NT2/D1 (cell line): ENCODE data around the gene NTM.

Experiments used
- DNase-seq: peaks from one replicate; pipeline ENCODE4 v3.0.0-alpha.2; 2011; ENCODE audit warnings: low read depth, low spot score
- H3K27me3 ChIP-seq: 2 replicates; pipeline ENCODE4 v1.6.0; 2011; ENCODE audit warnings: mild to moderate bottlenecking; ENCODE audit not compliant: insufficient read length, insufficient read depth
- H3K36me3 ChIP-seq: 2 replicates; pipeline ENCODE4 v1.6.1; 2011; ENCODE audit warnings: mild to moderate bottlenecking, low read length, mixed read lengths; ENCODE audit not compliant: insufficient read depth, insufficient read length
- H3K4me1 ChIP-seq: 2 replicates; pipeline ENCODE4 v1.5.1; 2011; ENCODE audit not compliant: insufficient read depth, insufficient read length
- H3K4me3 ChIP-seq: 2 replicates; pipeline ENCODE4 v1.5.1; 2011; ENCODE audit warnings: low read depth; ENCODE audit not compliant: insufficient read length
- H3K9ac ChIP-seq: 2 replicates; pipeline ENCODE4 v1.6.0; 2011; ENCODE audit warnings: low read depth; ENCODE audit not compliant: insufficient read length
- H3K9me3 ChIP-seq: 2 replicates; pipeline ENCODE4 v1.5.1; 2011; ENCODE audit warnings: mild to moderate bottlenecking, low read length; ENCODE audit not compliant: insufficient read depth
- SUZ12 ChIP-seq: IDR thresholded peaks from 2 replicates; pipeline ENCODE4 v1.6.1; 2011; ENCODE audit not compliant: insufficient read length, insufficient read depth; ENCODE audit errors: extremely low read depth
- YY1 ChIP-seq: IDR thresholded peaks from 2 replicates; pipeline ENCODE4 v1.6.1; 2011; ENCODE audit not compliant: insufficient read length, insufficient read depth
- ZNF274 ChIP-seq: IDR thresholded peaks from 2 replicates; pipeline ENCODE4 v1.6.1; 2011; ENCODE audit warnings: mild to moderate bottlenecking, low read depth, low read length

NTM gene

DNA sequence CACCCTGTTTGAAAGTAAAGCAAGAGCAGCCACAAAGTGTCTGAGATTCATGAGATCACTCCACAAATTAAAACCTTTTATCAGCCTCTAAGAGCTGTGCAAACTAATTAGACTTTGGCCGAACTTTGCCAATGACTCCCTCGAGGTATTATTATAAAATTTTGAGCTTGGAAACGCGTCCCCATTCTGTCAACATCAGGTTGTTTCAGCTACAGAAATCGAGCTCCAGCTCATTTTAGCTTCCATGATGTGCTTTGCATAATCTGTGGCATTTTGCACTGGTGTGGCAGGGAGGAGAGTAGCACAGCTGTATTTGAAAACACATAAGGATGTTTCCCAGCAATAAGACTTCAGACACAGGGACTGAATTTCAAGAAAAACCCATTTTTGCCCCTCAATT is 872.2 kb downstream of the NTM start:
- Histone ChIP-seq H3K27me3 (no peaks in the 10 kb centered on the region), H3K36me3 (no peaks in the 10 kb centered on the region), H3K4me1 (peaks cover 2% of the 10 kb centered on the region), H3K9me3 (no peaks in the 10 kb centered on the region), H3K4me3 (no peak overlapping the region), H3K9ac (no peak overlapping the region)
- DNase-seq = no peak
- TF ChIP-seq SUZ12 (no peak), YY1 (no peak), ZNF274 (no peak)

DNA sequence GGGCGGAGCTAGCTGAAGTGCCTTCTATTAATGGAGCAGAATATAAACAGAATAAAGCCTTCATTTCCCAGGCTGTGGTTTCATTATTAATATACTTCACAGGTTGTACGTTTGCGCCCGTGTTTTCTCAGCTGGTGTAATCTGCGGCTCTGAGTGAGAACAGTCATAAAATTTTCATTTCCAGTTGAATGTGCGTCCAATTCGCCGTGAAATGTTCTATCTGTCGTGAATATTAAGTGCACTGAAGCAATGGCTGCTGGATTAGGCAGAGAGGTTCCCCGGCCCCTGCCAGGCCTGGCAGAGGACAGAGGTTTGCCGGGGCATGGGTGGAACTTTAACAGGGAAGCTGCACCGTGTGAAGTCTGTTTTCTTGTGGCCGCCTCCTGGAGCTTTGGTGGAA is 874.4 kb downstream of the NTM start:
- Histone ChIP-seq H3K9ac (no peak overlapping the region), H3K27me3 (no peaks in the 10 kb centered on the region), H3K4me1 (peaks cover 4% of the 10 kb centered on the region), H3K4me3 (no peak overlapping the region), H3K9me3 (no peaks in the 10 kb centered on the region), H3K36me3 (no peaks in the 10 kb centered on the region)
- DNase-seq = no peak
- no peak for TF ChIP-seq ZNF274
- TF ChIP-seq YY1 = no peak
- no peak for TF ChIP-seq SUZ12

DNA sequence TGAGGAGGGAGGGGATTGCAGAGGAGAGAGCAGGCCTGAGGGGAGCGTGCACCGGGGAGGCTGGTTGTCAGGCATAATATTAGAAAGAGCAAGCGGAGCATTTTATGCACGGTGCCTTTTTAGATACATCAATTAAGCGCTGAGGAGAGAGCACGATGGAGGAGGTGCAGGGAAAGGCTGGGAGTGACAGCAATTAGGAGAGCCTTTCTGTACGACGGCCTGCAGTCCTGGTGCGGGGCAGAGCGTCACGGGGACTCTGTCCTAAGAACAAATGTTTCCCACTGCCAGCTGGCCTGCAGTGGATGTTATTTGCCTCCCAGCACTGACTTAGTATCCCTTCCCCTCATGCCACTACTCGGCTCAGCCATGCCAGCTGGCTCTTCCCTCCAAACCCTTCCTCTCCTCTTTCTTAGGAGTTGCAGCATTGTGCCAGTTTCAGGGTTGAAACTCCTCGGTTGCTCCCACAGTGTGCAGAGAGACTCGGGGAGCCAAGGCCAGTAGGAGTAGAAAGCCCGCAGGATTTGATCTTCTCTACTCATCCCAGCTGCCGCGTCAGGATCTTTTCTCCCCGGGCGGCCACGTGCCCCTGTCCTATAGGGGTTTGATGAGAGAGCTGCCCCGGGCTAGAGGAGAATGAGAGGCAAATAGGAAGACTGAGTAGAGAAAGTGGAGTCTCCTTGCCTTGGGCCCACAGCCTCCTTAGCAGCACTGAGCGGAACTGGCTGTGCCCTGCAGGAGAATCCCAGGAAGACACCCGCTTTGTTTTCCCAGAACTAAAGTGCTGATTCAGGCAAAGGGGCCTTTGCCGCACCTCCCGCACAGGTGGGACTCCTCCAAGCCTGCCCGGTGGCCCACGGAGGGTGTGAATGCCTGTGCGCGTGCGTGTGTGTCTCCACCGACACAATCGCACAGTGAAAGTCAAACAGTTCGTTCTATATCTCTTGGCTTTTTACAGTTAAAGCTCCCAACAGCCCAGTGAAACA is 875.3 kb downstream of the NTM start:
- H3K36me3 ChIP-seq = no peaks in the 10 kb centered on the region
- no peak overlapping the region for H3K4me3 ChIP-seq
- no peak overlapping the region for H3K9ac ChIP-seq
- TF ChIP-seq ZNF274 (no peak), SUZ12 (no peak), YY1 (no peak)
- DNase-seq = no peak
- no peaks in the 10 kb centered on the region; the same call in 1 of the 2 replicates for H3K9me3 ChIP-seq
- peaks cover 4% of the 10 kb centered on the region for H3K4me1 ChIP-seq
- H3K27me3 ChIP-seq = no peaks in the 10 kb centered on the region

- Histone ChIP-seq H3K4me1 (peaks cover 4% of the 10 kb centered on the region), H3K4me3 (no peak overlapping the region), H3K27me3 (no peaks in the 10 kb centered on the region), H3K9ac (no peak overlapping the region), H3K9me3 (no peaks in the 10 kb centered on the region; the same call in 1 of the 2 replicates), H3K36me3 (no peaks in the 10 kb centered on the region)
- TF ChIP-seq SUZ12 (no peak), ZNF274 (no peak), YY1 (no peak)
- DNase-seq = no peak
Observed at GRCh38 chr11:132248580-132248979, 878.2 kb downstream of the NTM start.

DNA sequence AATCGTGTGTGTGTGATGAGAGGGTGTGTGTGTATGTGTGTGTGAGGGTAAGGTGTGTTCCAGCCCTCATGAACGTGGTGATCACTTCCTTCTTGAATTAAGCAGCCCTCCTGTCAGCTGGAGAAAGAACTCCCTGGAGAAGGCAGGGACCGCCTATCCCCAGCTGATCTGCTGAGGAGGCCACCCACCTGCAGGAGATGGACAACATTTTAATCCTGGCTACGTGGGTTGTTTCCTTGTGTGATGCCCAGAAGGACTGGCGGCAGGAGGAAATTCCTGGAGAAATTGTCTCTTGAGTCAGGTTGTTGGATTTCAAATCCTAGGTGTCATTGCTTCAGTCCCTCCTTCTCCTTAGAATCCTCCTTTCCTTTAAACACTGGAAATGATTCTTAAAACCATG is 878.8 kb downstream of the NTM start:
- no peak overlapping the region for H3K4me3 ChIP-seq
- H3K27me3 ChIP-seq = no peaks in the 10 kb centered on the region
- H3K4me1 ChIP-seq = peaks cover 4% of the 10 kb centered on the region
- H3K9me3 ChIP-seq = no peaks in the 10 kb centered on the region; the same call in 1 of the 2 replicates
- H3K9ac ChIP-seq = no peak overlapping the region
- no peak for DNase-seq
- no peak for TF ChIP-seq ZNF274
- no peak for TF ChIP-seq SUZ12
- TF ChIP-seq YY1 = no peak
- no peaks in the 10 kb centered on the region for H3K36me3 ChIP-seq

- Histone ChIP-seq H3K9me3 (no peaks in the 10 kb centered on the region; the same call in 1 of the 2 replicates), H3K9ac (no peak overlapping the region), H3K4me1 (peaks cover 2% of the 10 kb centered on the region), H3K36me3 (no peaks in the 10 kb centered on the region), H3K27me3 (no peaks in the 10 kb centered on the region), H3K4me3 (no peak overlapping the region)
- no peak for TF ChIP-seq ZNF274
- no peak for TF ChIP-seq SUZ12
- no peak for TF ChIP-seq YY1
- no peak for DNase-seq
Observed at GRCh38 chr11:132251061-132251460, 880.6 kb downstream of the NTM start.
